ENCODE results near the gene MAF. TPM values are rescaled to one million over a fixed set of nuclear protein-coding genes. Genes with fewer than 3 reads are reported as not detected.

The MAF gene
- total RNA-seq, 1 experiment from 2014 or later: 7.9 TPM

DNA sequence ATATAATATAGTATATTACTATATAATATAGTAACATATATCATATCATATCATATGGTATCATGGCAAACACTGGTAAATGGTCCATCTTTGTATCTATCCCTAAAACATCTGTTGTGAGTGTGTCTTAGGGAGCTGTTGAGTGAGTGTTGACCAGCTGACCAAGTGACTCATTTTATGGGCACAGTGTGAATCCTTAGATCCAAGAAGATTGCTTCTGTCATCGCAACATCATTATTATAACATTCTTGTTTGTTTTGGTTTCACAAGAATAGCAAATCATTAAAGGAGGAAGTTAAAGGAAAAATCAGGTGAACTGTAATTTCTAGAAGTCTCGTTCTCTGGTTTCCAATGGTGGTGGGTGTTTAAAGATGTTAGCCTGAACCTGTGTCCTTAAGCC, 11.7 kb upstream of the MAF start:
- no peak for DNase-seq (ENCODE audit: low spot score)

- no peak for DNase-seq (ENCODE audit: low spot score)
Observed at GRCh38 chr16:79610771-79611170, 10.2 kb upstream of the MAF start.

DNA sequence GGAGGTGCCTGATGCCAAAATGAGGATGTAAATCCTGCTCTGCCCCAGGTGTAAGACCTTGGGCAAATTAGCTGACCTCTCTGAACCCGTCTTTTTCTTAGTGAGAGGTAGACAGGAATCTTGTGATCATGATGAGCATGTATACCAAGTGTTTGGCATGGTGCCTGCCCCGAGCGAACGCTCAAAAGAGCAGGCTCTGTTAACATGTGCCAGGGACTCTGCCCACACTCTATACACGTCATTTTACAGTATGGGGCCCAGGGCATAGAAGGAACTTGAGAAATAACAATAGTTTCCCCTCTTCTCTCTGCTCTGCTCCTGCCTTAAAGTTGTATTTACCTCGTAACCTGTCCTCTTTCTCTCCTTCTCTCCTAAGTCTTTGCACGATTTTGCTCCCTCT, 9.3 kb upstream of the MAF start:
- no peak for DNase-seq (ENCODE audit: low spot score)

- no peak for DNase-seq (ENCODE audit: low spot score)
Observed at GRCh38 chr16:79608976-79609375, 8.4 kb upstream of the MAF start.

- DNase-seq (ENCODE audit: low spot score): peak; percentile 55
Observed at GRCh38 chr16:79607587-79607986, 7.0 kb upstream of the MAF start.

- DNase-seq (ENCODE audit: low spot score): peak; percentile 29
Observed at GRCh38 chr16:79605999-79606398, 5.5 kb upstream of the MAF start.

DNA sequence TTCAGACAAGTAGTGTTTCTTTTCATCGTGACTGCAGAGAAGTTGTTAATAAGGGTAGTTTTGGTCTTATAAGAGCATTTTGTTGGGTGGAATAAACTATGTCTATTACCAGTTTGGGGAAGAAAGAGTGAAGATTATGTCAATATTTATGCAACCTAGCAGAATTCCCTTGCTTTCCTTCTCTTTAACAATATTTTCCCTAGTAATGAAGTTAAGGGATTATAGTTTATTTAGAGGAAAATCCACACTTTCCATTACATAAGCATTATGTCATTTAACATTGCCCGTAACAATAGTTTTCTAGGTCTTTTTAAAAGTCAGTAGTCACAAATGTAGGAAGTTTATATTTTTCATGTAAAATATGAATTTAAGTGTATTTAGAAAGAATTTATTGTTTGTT, 2.5 kb upstream of the MAF start:
- DNase-seq (ENCODE audit: low spot score): no peak

DNA sequence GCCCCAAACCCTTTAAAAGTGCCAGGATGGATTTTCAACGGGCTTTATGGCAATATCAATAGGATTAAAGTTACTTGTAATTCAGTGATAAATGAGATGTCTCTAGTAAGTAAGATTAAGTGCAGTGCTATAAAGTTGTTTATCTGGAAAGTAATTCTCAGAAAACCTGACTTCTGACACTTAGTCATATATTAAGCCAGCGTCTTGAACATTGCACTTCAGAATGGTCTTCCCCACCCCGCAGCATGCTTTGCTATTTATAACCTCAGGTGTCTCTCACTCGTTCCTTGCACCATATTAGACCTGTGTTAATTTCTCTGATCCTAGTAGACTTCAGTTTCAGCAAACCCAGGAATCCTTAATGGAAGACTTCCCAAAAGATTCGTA, 2.1 kb upstream of the MAF start:
- DNase-seq (ENCODE audit: low spot score): no peak

DNA sequence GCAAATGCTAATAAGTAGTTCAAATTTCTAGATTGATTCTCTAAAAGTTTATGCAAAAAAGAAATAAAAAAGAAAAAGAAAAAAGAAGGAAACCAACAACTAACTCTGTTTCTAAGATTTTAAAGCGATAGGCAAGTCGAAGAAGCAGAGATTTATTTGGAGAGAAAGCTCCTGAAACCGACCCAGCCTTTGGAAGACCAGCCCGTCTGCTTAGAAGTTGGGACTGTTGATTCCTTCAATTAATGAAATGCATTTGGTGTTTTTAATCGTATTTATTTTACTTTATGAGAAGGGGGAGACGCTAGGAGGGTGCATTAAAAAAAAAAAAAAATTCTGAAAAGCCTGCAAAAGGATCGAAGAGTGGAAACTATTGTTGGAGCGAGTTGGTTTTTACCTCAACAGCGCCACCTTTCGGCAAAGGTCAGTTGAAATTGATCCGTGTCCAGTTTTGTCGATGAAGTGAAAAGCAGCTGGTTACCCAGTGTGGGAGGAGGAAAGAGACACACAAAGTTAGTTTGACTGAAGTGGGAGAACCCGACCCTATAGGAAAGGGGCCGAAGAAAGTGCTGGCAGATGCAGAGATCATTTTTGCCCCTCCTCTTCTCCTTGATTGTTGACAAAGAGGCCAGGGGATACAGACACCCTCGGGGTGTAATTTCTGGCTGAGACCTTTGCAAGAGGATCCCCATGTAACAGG, 1.5 kb upstream of the MAF start:
- DNase-seq (ENCODE audit: low spot score): peak; percentile 67

- DNase-seq (ENCODE audit: low spot score): no peak
Observed at GRCh38 chr16:79601092-79601930, 774 bp upstream of the MAF start.

DNA sequence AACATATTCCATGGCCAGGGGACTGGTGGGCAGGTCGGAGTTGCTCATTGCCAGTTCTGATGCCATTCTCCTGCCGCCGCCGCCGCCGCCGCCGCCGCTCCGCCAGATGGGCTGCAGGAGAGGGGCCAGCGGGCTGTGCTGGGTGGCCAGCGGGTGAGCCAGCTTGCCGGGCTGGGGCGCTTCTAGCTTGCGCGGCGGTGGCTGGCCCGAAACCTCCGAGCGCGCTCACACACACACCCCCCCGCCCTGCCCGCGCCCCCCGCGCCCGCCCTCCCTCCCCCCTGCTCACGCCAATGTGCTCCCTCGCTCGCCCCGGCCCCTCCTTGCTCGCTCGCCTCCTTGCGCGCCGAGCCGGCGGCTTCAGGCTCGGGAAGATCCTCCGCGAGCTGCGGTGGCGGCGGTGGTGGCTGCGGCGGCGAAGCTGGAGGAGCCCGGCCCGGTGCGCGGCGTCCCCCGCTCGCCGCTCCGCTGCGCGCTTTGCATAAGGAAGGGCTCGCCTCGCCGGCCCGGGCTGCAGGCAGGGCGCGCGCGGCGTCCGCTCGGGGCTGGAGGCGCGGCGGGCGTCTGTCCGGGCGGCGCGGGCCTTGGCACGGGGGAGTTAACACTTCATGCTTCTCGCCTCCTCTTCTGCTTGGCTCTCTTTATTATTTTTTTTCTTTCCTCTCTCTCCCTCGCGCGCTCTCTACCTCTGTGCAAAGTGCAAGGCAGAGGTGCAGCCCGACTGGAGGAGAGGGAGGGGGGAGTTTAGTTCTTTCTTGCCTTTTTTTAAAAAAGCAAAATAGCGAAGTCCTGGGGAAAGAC, 500 bp downstream of the MAF start:
- peak; percentile 36 for DNase-seq (ENCODE audit: low spot score)

DNA sequence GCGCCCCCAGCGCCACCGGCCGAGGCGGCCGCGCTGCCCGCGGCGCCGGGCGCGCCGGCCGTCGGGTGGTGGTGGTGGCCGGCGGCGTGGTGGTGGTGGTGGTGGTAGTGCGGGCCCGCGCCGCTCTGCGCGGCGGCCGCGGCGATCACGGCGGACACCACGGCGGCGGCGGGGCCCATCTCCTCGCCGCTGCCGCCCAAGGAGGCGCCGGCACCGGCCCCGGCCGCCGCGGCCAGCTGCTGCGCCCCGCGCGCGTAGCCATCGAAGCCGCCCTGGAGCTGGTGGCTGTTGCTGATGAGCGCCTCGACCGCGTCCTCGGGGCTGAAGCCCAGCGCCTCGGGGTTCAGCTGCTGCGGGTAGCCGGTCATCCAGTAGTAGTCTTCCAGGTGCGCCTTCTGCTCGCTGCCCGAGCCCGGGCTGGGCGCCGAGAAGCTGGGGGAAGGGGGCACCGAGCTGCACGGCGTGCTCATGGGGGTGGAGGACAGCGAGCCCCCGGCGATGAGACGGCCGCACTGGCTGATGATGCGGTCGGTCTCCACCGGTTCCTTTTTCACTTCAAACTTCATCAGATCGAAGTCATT, 1.2 kb downstream of the MAF start:
- DNase-seq (ENCODE audit: low spot score): no peak

DNA sequence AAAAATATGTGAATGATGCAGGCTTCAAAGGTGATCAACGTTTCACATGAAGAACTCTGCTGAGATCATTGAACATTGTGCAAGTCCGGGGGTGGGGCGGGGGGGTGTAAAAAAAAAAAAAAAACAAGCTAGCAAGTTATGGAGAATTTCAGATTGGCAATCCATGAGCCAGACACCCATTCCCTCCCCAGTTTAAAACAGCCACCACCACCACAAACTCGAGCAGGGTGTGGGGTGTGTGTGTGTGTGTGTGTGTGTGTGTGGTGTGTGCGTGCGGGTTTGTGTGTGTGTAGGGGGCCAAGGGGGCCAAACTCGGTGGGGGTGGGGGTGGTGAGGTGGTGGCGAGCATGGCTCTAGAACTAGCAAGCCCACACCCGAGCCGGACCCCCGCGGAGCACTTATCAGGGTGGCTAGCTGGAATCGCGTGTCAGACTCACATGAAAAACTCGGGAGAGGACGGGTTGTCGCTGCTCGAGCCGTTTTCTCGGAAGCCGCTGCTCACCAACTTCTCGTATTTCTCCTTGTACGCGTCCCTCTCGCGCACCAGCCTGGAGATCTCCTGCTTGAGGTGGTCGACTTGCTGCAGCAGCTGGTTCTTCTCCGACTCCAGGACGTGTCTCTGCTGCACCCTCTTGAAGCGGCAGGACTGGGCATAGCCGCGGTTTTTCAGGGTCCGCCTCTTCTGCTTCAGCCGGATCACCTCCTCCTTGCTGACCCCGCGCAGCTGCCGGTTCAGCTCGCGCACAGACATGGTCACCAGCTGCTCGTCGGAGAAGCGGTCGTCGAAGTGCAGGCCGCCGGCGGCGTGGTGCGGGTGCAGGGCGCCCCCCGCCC, 2.0 kb downstream of the MAF start:
- peak; percentile 79 for DNase-seq (ENCODE audit: low spot score)

DNA sequence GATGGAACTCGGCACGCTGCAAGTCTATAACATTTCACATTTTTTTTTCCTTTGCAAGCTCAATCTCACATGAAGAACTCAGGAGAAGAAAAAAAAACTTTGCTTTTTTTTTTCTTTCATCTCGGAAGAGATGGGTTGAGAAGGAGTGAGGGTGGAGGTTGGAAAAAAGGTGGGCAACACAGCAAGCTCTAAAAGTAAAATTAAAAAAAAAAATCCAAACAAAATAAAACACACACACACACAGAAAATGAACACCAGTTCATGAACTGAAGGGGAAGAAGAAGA, 2.5 kb downstream of the MAF start:
- DNase-seq (ENCODE audit: low spot score): no peak

DNA sequence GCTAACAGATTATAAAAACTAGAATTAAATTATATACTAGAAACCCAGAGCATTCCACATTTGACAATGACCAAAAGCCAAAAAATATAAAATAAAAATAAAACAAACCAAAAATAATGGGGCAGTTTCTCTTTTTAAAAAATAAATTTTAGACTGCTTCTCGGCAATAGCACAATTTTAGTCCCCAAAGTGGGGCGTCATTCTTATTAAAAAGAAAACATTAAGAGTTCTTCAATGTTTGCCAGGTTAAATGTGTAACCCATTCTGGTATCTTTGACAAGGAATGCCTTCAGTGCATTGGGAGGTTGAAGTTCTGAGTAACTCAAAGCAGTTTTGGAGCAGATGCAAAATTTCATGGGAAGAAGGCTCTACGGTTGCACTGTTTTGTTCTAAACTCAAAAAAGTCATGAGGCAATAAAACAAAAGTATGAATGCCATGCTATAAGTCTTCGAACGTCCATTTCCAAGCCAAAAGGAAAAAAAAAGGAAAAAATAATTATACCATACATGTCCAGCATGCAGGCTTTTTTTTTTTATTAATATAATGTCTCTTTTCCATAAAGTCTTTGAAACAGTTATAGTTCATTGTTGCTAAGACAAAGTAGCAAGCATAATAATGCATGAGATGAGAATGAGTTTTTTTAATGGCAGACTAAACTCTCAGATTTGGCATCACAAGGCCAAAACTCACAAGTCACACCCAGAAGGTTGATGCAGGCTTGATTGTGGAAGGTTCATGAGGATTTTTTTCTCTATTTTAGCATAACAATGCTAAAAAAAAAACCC, 3.1 kb downstream of the MAF start:
- DNase-seq (ENCODE audit: low spot score): no peak

DNA sequence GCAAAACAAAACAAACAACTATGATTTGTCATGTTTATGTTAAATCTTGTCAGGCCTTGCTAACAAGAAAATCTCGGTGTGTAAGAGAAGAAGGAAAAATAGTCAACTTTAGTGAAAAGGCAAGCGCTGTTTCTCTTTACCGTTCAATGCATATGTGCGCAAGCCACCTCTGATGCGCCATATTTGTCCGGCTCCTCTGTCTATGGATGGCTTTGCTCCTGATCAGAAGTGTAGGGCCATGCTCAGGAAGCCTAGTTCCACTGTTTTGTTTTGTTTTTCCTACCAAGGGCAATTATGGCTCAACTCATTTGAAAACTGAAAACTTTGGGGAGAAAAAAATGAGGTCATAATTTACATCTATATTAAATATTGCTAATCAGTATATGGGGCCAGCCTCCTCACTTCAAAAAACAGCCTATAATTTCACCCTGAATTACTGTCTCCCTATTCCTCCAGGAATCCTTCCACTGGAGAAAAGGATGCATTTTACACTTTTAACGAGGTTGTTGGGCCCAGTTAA, 4.5 kb downstream of the MAF start:
- DNase-seq (ENCODE audit: low spot score): no peak

GRCh38 chr16:79595231-79595641, 5.3 kb downstream of the MAF start:
- no peak for DNase-seq (ENCODE audit: low spot score)

GRCh38 chr16:79593754-79594153, 6.8 kb downstream of the MAF start:
- no peak for DNase-seq (ENCODE audit: low spot score)

DNA sequence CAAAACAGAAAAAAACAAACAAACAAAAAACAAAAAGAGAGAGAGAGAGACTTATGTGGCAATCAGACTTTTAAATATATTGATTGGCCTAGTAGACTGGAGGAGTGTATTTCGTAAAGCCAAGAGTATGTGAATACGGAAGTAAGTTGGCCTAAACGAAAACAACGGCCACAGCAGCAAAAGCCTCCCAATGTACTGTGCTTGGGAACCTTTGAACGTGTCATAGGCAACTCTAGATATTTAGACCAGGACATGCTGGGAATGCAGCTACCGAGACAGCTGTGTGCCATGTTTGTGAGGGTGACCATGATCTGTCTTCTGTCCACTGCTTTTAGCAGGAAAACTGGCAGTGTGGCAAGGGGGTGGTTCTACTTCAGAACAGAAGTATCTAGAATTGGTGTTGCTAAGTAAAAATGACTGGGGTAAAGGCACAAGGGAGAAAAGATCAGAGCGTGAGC, 7.4 kb downstream of the MAF start:
- DNase-seq (ENCODE audit: low spot score): no peak

DNA sequence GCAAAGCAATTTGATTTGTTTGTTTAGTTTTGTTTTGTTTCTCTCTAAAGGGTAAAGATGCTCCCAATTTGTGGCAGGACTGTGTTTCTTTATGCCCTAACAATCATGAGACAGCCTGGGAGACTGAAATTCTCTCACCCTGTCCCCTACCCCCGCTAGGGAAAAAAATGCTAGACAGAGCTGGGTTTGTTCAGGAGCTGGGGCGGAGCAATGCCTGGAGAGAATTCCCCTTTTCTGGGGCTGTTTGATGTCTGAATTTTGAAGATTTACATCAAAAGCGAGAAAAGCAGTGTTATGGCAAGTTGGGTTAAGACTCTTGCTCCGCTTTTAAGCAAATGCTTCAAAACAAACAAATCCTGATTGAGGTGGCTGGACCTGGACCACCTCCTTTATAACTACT, 8.4 kb downstream of the MAF start:
- no peak for DNase-seq (ENCODE audit: low spot score)

Measured in H4 (cell line).